ENCODE results near the gene HIVEP3. TPM values are rescaled to one million over a fixed set of nuclear protein-coding genes. Genes with fewer than 3 reads are reported as not detected.

The HIVEP3 gene
- total RNA-seq, 1 experiment from 2014 or later, result 1.4 TPM

DNA sequence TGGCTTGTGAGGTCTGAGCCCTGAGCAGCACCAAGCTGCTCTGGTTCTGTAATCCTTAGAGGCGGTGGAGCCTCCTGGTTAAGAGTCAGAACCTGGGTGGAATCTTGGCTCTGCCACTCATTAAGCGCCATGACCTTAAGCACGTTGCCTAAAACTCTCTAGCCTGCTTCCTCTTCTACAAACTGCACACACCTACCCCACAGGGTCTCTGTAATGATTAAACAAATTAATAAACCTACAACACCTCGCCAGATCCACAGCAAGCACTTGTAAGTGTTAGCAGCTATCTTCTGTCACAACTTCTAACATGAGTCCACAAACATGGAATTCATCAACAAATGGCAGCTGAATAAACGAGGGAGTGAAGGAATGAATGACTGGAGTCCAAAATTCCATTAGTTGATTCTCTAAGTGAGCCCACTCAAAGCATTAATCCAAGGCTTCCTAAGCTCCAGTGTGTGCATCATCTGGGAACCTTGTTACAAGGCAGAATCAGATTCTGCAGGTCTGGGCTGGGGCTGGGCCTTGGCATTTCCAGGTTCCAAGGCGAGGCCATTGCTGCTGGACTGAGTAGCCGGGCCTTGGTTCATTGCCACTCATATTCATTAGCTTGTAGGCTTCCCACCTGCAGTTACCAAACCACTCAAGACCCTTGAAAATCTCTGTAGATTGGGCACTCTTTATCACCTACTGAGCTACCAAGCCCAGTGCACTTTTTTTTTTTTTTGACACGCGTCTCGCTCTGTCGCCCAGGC, 168.6 kb downstream of the HIVEP3 start:
- H4K5ac ChIP-seq (ENCODE audit: insufficient read length, low read depth, low read length), result no peak overlapping the region
- no peak overlapping the region for H3K4ac ChIP-seq (ENCODE audit: low read depth, low read length)
- H3K23me2 ChIP-seq (ENCODE audit: insufficient read length, low read depth, low read length, poor library complexity, severe bottlenecking), result no peaks in the 10 kb centered on the region
- Mint-ChIP-seq H3K9me3 (no peaks in the 10 kb centered on the region), H3K4me1 (peaks cover 8 to 17% of the 10 kb centered on the region in 2 experiments), H3K27me3 (ENCODE audit: low read depth) (no peaks in the 10 kb centered on the region; the same call in 1 of the 2 replicates), H3K36me3 (ENCODE audit: insufficient read depth in 1 of 3, low read depth in 3 of 3) (no peaks in the 10 kb centered on the region), H3K4me3 (no peak overlapping the region), H3K27ac (no peak overlapping the region)
- no peaks in the 10 kb centered on the region for H3K27me3 ChIP-seq (ENCODE audit: insufficient read depth, low read length)
- no peak overlapping the region for H3K4me2 ChIP-seq (ENCODE audit: insufficient read depth, insufficient read length, low read length)
- H3K27ac ChIP-seq (ENCODE audit: insufficient read length, low read depth, low read length), result no peak overlapping the region
- H3K23ac ChIP-seq (ENCODE audit: insufficient read length, low read depth, low read length), result no peak overlapping the region
- TF ChIP-seq, protein P1, sequence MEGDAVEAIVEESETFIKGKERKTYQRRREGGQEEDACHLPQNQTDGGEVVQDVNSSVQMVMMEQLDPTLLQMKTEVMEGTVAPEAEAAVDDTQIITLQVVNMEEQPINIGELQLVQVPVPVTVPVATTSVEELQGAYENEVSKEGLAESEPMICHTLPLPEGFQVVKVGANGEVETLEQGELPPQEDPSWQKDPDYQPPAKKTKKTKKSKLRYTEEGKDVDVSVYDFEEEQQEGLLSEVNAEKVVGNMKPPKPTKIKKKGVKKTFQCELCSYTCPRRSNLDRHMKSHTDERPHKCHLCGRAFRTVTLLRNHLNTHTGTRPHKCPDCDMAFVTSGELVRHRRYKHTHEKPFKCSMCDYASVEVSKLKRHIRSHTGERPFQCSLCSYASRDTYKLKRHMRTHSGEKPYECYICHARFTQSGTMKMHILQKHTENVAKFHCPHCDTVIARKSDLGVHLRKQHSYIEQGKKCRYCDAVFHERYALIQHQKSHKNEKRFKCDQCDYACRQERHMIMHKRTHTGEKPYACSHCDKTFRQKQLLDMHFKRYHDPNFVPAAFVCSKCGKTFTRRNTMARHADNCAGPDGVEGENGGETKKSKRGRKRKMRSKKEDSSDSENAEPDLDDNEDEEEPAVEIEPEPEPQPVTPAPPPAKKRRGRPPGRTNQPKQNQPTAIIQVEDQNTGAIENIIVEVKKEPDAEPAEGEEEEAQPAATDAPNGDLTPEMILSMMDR (conservative IDR thresholded peaks at IDR 0.05), result no peak
- no peak for DNase-seq
- no peaks in the 10 kb centered on the region for H3K9me3 ChIP-seq (ENCODE audit: control insufficient read depth, low read depth, low read length)
- no peak overlapping the region for H2BK120ac ChIP-seq (ENCODE audit: low read depth, low read length, poor library complexity, severe bottlenecking)
- no peak overlapping the region for H3K9ac ChIP-seq (ENCODE audit: extremely low read depth, insufficient read length, low read length)
- no peak overlapping the region for H3K56ac ChIP-seq (ENCODE audit: insufficient read length, low read depth, low read length)
- WGBS (ENCODE audit: extremely low coverage, insufficient read length, low lambda C conversion rate), result no CpG with 5 or more reads among the region's 11 CpGs
- no peaks in the 10 kb centered on the region for H4K20me1 ChIP-seq (ENCODE audit: control insufficient read depth, insufficient read depth, insufficient read length)
- H4K8ac ChIP-seq (replicated peaks; ENCODE audit: insufficient read length, low read depth, low read length), result no peak overlapping the region
- no peak overlapping the region for H2BK12ac ChIP-seq (ENCODE audit: insufficient read length, low read depth, low read length)
- H2BK5ac ChIP-seq (ENCODE audit: insufficient read length, low read length), result no peak overlapping the region
- H3K4me1 ChIP-seq (ENCODE audit: insufficient read depth, low read length), result peaks cover 5% of the 10 kb centered on the region; the same call in 1 of the 2 replicates
- no peaks in the 10 kb centered on the region for H3K79me2 ChIP-seq (ENCODE audit: insufficient read depth, low read length)
- no peak overlapping the region for H3K14ac ChIP-seq (ENCODE audit: insufficient read depth, low read length)
- no peaks in the 10 kb centered on the region for H3K79me1 ChIP-seq (ENCODE audit: insufficient read depth, low read depth, low read length, poor library complexity, severe bottlenecking)
- H4K91ac ChIP-seq (ENCODE audit: insufficient read length, low read depth, low read length), result no peak overlapping the region
- no peak overlapping the region for H2BK20ac ChIP-seq (ENCODE audit: low read depth, low read length, poor library complexity, severe bottlenecking)
- H2BK15ac ChIP-seq (ENCODE audit: low read depth, low read length), result no peak overlapping the region
- H3T11ph ChIP-seq (ENCODE audit: low read length), result no peak overlapping the region
- no peak overlapping the region for H2AFZ ChIP-seq (ENCODE audit: low read length)
- H2AK5ac ChIP-seq (ENCODE audit: insufficient read length, low read length), result no peak overlapping the region
- H3K18ac ChIP-seq (ENCODE audit: insufficient read length, low read depth, low read length), result no peak overlapping the region

All from H9 (cell line).